Right lobe of liver (tissue), 4 donors: ENCODE data around the gene RRP15.

Experiments used
- CTCF ChIP-seq, 4 donors: fragments of 200-600 bp in 3 of 4; fragments of 450-650 bp in 1 of 4; IDR thresholded peaks; one replicate each; pipeline versions ENCODE4 v1.5.1 to v1.8.0; 2016 to 2022; ENCODE audit warnings: antibody characterized with exemption in 4 of 4, mild to moderate bottlenecking in 2 of 4
- POLR2A ChIP-seq: fragments of 450-650 bp; IDR thresholded peaks from one replicate; pipeline ENCODE4 v1.6.1; 2017; ENCODE audit warnings: antibody characterized with exemption, mild to moderate bottlenecking
- donor health status: DM: no; HTN: no; CAD: no.
- donor health status: DM: no; HTN: no; CAD: no.
- donor health status: DM: no; HTN: yes; CAD: no.

GRCh38 chr1:218255090-218255489 lies 30.0 kb upstream of the RRP15 start:
- TF ChIP-seq CTCF (IDR thresholded peaks at IDR 0.05) (no peak), POLR2A (no peak)
